ENCODE measurements around the gene RRP8.

GRCh38 chr11:6646576-6646917, 43.1 kb upstream of the RRP8 start:
- TF ChIP-seq, protein P1, sequence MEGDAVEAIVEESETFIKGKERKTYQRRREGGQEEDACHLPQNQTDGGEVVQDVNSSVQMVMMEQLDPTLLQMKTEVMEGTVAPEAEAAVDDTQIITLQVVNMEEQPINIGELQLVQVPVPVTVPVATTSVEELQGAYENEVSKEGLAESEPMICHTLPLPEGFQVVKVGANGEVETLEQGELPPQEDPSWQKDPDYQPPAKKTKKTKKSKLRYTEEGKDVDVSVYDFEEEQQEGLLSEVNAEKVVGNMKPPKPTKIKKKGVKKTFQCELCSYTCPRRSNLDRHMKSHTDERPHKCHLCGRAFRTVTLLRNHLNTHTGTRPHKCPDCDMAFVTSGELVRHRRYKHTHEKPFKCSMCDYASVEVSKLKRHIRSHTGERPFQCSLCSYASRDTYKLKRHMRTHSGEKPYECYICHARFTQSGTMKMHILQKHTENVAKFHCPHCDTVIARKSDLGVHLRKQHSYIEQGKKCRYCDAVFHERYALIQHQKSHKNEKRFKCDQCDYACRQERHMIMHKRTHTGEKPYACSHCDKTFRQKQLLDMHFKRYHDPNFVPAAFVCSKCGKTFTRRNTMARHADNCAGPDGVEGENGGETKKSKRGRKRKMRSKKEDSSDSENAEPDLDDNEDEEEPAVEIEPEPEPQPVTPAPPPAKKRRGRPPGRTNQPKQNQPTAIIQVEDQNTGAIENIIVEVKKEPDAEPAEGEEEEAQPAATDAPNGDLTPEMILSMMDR (IDR thresholded peaks at IDR 0.05): no peak
- TF ChIP-seq POLR2AphosphoS5 (IDR thresholded peaks at IDR 0.05): peak in 2 of 4 donors; percentile 34 to 35

All from sigmoid colon (tissue), 4 donors.